Neural cell (in vitro differentiated cells): ENCODE measurements around the gene NDFIP1. TPM values are rescaled to one million over a fixed set of nuclear protein-coding genes. Genes with fewer than 3 reads are reported as not detected.

Source experiments
- H2AFZ ChIP-seq: fragments of 200-600, 300-800 bp; sonication (generic), shearing (Covaris generic); 2 replicates; pipeline ENCODE4 v1.6.0; 2014; ENCODE audit warnings: low read depth, mild to moderate bottlenecking, antibody characterized with exemption, low read length, moderate library complexity
- H3F3A ChIP-seq: fragments of 200-600 bp; shearing (Covaris generic); 2 replicates; pipeline ENCODE4 v1.6.1; 2016; ENCODE audit warnings: mild to moderate bottlenecking, moderate library complexity, mixed read lengths, antibody characterized with exemption, low read length; ENCODE audit not compliant: insufficient read depth, poor library complexity, severe bottlenecking
- H3K27ac ChIP-seq: fragments of 200-600, 300-800 bp; sonication (generic), shearing (Covaris generic); 2 replicates; pipeline ENCODE4 v1.5.1; 2014; ENCODE audit warnings: mild to moderate bottlenecking, low read length, moderate library complexity
- H3K27me3 ChIP-seq: fragments of 300-800, 200-600 bp; sonication (generic), shearing (Covaris generic); 2 replicates; pipeline ENCODE4 v1.6.0; 2014; ENCODE audit warnings: mild to moderate bottlenecking, low read depth, low read length, moderate library complexity; ENCODE audit not compliant: insufficient read depth
- H3K36me3 ChIP-seq: fragments of 300-800, 200-600 bp; sonication (generic), shearing (Covaris generic); 2 replicates; pipeline ENCODE4 v1.5.1; 2014; ENCODE audit warnings: mild to moderate bottlenecking, antibody characterized with exemption, low read length, moderate library complexity; ENCODE audit not compliant: insufficient read depth
- H3K4me2 ChIP-seq: fragments of 300-800, 200-600 bp; sonication (generic), shearing (Covaris generic); 2 replicates; pipeline ENCODE4 v1.6.0; 2014; ENCODE audit warnings: mild to moderate bottlenecking, low read length
- H3K4me3 ChIP-seq: fragments of 300-800, 200-600 bp; sonication (generic), shearing (Covaris generic); 2 replicates; pipeline ENCODE4 v1.5.1; 2014; ENCODE audit warnings: mild to moderate bottlenecking, low read length, moderate library complexity
- H3K79me2 ChIP-seq: fragments of 200-600 bp; shearing (Covaris generic); replicated peaks from 2 replicates; pipeline ENCODE4 v1.6.0; 2014; ENCODE audit warnings: mild to moderate bottlenecking, low read length, moderate library complexity; ENCODE audit not compliant: insufficient read depth
- H3K9ac ChIP-seq: fragments of 300-800, 200-600 bp; sonication (generic), shearing (Covaris generic); 2 replicates; pipeline ENCODE4 v1.6.1; 2016; ENCODE audit warnings: mild to moderate bottlenecking, low read length, mixed read lengths
- H3K9me2 ChIP-seq: fragments of 200-600 bp; shearing (Covaris generic); 2 replicates; pipeline ENCODE4 v1.6.1; 2016; ENCODE audit warnings: mild to moderate bottlenecking, low read length, mixed read lengths; ENCODE audit not compliant: insufficient read depth
- H3K9me3 ChIP-seq: fragments of 200-600, 300-800 bp; sonication (generic), shearing (Covaris generic); 2 replicates; pipeline ENCODE4 v1.6.1; 2016; ENCODE audit warnings: mild to moderate bottlenecking, mixed run types, low read length, moderate library complexity, mixed read lengths
- H4K20me1 ChIP-seq: fragments of 200-600 bp; shearing (Covaris generic); 2 replicates; pipeline ENCODE4 v1.6.1; 2016; ENCODE audit warnings: mild to moderate bottlenecking, mixed run types; ENCODE audit not compliant: insufficient read depth
- EP300 ChIP-seq: fragments of 450-650 bp; conservative IDR thresholded peaks from 2 replicates; pipeline ENCODE4 v1.6.1; 2014; ENCODE audit warnings: antibody characterized with exemption, mild to moderate bottlenecking, moderate library complexity; ENCODE audit not compliant: poor library complexity, severe bottlenecking
- EZH2 ChIP-seq: fragments of 200-600, 300-800 bp; shearing (Covaris generic), sonication (generic); IDR thresholded peaks from 2 replicates; pipeline ENCODE4 v1.6.1; 2014; ENCODE audit warnings: antibody characterized with exemption, low read length, borderline replicate concordance, mild to moderate bottlenecking; ENCODE audit not compliant: insufficient read depth, poor library complexity, severe bottlenecking
- MXI1 ChIP-seq: fragments of 450-650 bp; conservative IDR thresholded peaks from 2 replicates; pipeline ENCODE4 v1.6.1; 2014; ENCODE audit warnings: antibody characterized with exemption, mild to moderate bottlenecking; ENCODE audit not compliant: poor library complexity, severe bottlenecking
- POLR2AphosphoS5 ChIP-seq: IDR thresholded peaks from 2 replicates; pipeline ENCODE4 v1.6.1; 2012
- RAD21 ChIP-seq: fragments of 450-650 bp; conservative IDR thresholded peaks from 2 replicates; pipeline ENCODE4 v1.6.1; 2014; ENCODE audit warnings: antibody characterized with exemption, mild to moderate bottlenecking, moderate library complexity
- SMC3 ChIP-seq: fragments of 450-650 bp; conservative IDR thresholded peaks from 2 replicates; pipeline ENCODE4 v1.6.1; 2014; ENCODE audit warnings: antibody characterized with exemption, mild to moderate bottlenecking, moderate library complexity; ENCODE audit not compliant: poor library complexity
- TAF1 ChIP-seq: IDR thresholded peaks from 2 replicates; pipeline ENCODE4 v1.6.1; 2012; ENCODE audit warnings: low read depth
- polyA plus RNA-seq: library from polyadenylated mRNA; depleted of rRNA; stranded (reverse); fragments of >200 nt; gene quantifications from 2 replicates; pipeline ENCODE4 v1.2.3, GENCODE V29; 2014
- TF ChIP-seq, protein P1 (sequence below): IDR thresholded peaks from 2 replicates; pipeline ENCODE4 v1.6.1; 2012; ENCODE audit warnings: borderline replicate concordance
- TF ChIP-seq, protein P2 (sequence below): fragments of 450-650 bp; IDR thresholded peaks from 2 replicates; pipeline ENCODE4 v1.5.1; 2014; ENCODE audit warnings: antibody characterized with exemption, mild to moderate bottlenecking, moderate library complexity; ENCODE audit not compliant: poor library complexity, severe bottlenecking

The NDFIP1 gene
- polyA plus RNA-seq, 1 donor from 2014 or later, result 99.7 TPM

DNA sequence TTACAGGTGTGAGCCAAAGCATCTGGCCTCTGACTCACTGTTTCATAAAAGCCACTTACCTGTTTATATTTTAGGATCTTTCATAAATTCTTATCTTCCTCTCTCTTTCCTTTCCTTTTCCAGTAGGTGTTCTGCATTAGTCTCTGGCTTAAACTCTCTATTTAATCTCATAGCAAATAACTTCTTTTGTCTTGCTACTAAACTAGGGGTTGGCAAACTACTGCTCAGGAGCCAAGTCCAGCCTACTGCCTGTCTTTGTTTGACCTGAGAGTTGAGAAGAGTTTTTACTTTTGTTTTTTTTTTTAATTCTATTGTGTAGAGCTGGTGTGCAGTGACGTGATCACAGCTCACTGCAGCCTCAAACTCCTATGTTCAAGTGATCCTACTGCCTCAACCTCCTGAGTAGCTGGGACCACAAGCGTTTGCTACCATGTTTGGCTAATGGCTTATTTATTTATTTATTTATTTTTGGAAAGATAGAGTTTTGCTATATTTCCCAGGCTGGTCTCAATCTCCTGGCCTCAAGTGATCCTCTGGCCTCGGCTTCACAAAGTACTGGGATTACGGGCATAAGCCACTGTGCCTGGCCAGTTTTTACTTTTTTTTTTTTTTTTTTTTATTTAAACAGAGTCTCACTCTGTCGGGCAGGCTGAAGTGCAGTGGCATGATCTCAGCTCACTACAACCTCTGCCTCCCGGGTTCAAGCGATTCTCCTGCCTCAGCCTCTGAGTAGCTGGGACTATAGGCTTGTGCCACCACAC lies 5.4 kb upstream of the NDFIP1 start:
- Histone ChIP-seq H3K79me2 (no peaks in the 10 kb centered on the region), H3K9me2 (no peaks in the 10 kb centered on the region), H3K4me3 (no peak overlapping the region), H3K27ac (no peak overlapping the region), H3K9me3 (no peaks in the 10 kb centered on the region), H3K27me3 (no peaks in the 10 kb centered on the region), H2AFZ (no peak overlapping the region), H3K36me3 (no peaks in the 10 kb centered on the region), H3K4me2 (no peak overlapping the region), H3F3A (peaks cover 3% of the 10 kb centered on the region), H4K20me1 (no peaks in the 10 kb centered on the region), H3K9ac (no peak overlapping the region)
- TF ChIP-seq TAF1 (no peak), EZH2 (no peak), MXI1 (no peak)

DNA sequence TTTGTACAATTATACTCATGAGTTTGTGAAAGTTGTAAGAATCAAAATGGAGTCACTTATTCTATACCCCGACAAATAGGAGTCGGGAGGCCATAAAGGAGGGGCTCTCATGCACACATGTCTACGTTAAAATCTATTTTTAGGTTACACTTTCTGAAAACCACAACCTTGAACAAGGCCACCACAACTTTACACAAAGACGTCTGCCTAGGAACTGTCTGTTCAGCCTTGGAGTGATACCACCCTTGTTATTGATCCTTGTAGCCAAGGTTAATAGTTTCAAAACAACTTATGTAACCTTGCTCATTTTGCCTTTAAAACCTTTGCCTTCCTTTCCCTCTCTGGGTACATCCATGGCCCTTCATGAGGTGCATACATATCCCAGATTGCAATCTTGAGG lies 4.1 kb upstream of the NDFIP1 start:
- TF ChIP-seq MXI1 (no peak), RAD21 (no peak), EZH2 (no peak), SMC3 (no peak), POLR2AphosphoS5 (no peak), EP300 (no peak), TAF1 (no peak)
- TF ChIP-seq, protein P1, sequence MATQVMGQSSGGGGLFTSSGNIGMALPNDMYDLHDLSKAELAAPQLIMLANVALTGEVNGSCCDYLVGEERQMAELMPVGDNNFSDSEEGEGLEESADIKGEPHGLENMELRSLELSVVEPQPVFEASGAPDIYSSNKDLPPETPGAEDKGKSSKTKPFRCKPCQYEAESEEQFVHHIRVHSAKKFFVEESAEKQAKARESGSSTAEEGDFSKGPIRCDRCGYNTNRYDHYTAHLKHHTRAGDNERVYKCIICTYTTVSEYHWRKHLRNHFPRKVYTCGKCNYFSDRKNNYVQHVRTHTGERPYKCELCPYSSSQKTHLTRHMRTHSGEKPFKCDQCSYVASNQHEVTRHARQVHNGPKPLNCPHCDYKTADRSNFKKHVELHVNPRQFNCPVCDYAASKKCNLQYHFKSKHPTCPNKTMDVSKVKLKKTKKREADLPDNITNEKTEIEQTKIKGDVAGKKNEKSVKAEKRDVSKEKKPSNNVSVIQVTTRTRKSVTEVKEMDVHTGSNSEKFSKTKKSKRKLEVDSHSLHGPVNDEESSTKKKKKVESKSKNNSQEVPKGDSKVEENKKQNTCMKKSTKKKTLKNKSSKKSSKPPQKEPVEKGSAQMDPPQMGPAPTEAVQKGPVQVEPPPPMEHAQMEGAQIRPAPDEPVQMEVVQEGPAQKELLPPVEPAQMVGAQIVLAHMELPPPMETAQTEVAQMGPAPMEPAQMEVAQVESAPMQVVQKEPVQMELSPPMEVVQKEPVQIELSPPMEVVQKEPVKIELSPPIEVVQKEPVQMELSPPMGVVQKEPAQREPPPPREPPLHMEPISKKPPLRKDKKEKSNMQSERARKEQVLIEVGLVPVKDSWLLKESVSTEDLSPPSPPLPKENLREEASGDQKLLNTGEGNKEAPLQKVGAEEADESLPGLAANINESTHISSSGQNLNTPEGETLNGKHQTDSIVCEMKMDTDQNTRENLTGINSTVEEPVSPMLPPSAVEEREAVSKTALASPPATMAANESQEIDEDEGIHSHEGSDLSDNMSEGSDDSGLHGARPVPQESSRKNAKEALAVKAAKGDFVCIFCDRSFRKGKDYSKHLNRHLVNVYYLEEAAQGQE, result no peak
- TF ChIP-seq, protein P2, sequence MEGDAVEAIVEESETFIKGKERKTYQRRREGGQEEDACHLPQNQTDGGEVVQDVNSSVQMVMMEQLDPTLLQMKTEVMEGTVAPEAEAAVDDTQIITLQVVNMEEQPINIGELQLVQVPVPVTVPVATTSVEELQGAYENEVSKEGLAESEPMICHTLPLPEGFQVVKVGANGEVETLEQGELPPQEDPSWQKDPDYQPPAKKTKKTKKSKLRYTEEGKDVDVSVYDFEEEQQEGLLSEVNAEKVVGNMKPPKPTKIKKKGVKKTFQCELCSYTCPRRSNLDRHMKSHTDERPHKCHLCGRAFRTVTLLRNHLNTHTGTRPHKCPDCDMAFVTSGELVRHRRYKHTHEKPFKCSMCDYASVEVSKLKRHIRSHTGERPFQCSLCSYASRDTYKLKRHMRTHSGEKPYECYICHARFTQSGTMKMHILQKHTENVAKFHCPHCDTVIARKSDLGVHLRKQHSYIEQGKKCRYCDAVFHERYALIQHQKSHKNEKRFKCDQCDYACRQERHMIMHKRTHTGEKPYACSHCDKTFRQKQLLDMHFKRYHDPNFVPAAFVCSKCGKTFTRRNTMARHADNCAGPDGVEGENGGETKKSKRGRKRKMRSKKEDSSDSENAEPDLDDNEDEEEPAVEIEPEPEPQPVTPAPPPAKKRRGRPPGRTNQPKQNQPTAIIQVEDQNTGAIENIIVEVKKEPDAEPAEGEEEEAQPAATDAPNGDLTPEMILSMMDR, result no peak
- H3K27me3 ChIP-seq, result no peaks in the 10 kb centered on the region
- H3K36me3 ChIP-seq, result no peaks in the 10 kb centered on the region
- no peak overlapping the region for H2AFZ ChIP-seq
- H3K27ac ChIP-seq, result no peak overlapping the region
- no peaks in the 10 kb centered on the region for H3K9me3 ChIP-seq
- peaks cover 3% of the 10 kb centered on the region for H3K79me2 ChIP-seq
- H3F3A ChIP-seq, result peaks cover 5% of the 10 kb centered on the region
- H3K4me2 ChIP-seq, result no peak overlapping the region
- H3K9me2 ChIP-seq, result no peaks in the 10 kb centered on the region
- H4K20me1 ChIP-seq, result no peaks in the 10 kb centered on the region
- H3K9ac ChIP-seq, result no peak overlapping the region
- H3K4me3 ChIP-seq, result no peak overlapping the region

DNA sequence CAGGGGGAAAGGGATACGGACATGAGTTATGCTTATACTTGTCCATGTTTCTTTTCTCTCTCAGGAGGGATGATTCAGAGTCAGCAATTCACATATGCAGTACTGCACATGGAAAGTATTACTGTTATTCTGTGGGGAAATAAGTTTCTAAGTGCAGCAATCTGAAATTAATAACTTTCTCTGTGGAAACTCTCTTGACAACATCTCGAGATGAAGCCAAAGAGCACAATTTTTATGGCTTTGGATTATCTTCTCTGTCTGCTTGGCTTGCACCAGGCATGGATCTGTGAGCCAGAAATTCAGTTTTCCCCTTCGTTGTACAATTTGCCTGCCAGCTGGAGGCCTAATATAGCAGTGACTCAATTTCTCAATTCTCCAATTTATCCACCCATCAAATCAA lies 2.5 kb upstream of the NDFIP1 start:
- no peak overlapping the region for H3K9ac ChIP-seq
- no peak for TF ChIP-seq RAD21
- TF ChIP-seq POLR2AphosphoS5, result no peak
- TF ChIP-seq TAF1, result no peak
- no peak for TF ChIP-seq SMC3
- H3K36me3 ChIP-seq, result no peaks in the 10 kb centered on the region
- H2AFZ ChIP-seq, result no peak overlapping the region
- H3K4me3 ChIP-seq, result no peak overlapping the region
- H3K9me3 ChIP-seq, result no peaks in the 10 kb centered on the region
- H3F3A ChIP-seq, result peaks cover 5% of the 10 kb centered on the region
- no peaks in the 10 kb centered on the region for H3K9me2 ChIP-seq
- no peak overlapping the region for H3K27ac ChIP-seq
- no peaks in the 10 kb centered on the region for H3K27me3 ChIP-seq
- peaks cover 19% of the 10 kb centered on the region for H3K79me2 ChIP-seq
- no peaks in the 10 kb centered on the region for H4K20me1 ChIP-seq
- H3K4me2 ChIP-seq, result no peak overlapping the region
